Stimulated activated CD4-positive, alpha-beta T cell treated with anti-CD3 and anti-CD28 coated beads, TNF-alpha, amount 100 ng/mL, for 1 hour (primary cell): ENCODE data around the gene UBAC1.

Experiments used
- DNase-seq, 3 donors: peaks; one replicate each; pipeline ENCODE4 v3.0.0-alpha.2; 2020; ENCODE audit warnings: low read depth in 3 of 3, low spot score in 1 of 3

The UBAC1 gene

DNA sequence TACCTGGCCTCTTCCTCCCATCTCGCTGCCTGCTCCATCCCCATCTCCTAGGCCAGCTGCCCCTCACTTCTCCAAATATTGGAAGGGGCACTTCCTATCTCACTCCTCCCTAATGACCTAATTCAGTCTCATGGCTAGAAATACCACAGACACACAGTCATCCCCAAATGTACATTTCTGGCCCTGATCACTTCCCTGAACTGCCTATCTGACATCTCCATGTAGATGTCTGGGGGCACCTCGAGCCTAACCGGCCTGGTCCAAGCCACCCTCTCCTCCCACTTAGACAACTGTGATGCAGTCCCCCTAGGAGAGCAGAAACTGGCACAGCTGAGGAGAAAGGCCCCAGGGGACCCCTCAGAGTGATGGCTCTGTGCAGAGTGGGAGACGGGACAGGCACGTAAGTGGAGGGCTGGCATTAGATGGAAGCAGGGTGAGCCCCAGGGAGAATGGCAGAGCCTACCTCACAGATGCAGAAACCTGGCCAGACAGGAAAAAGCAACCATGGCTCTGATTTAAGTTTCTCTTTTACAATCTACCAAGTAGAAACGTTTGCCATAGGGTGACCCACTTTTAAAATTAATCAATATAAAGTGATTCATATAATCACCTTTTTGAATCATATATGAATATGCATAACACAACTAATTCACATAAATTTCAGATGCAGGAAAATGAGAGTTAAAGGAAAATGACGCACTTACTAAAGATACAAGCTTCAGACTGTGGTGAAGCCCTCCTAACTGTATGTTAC, 75.9 kb downstream of the UBAC1 start:
- DNase-seq = no peak

GRCh38 chr9:135884328-135885035, 76.7 kb downstream of the UBAC1 start:
- no peak for DNase-seq

- no peak for DNase-seq
Measured at GRCh38 chr9:135883410-135884089, 77.6 kb downstream of the UBAC1 start.
